CD4-positive, alpha-beta T cell treated with Interleukin-17A for 1 hour (primary cell): ENCODE data around the gene SYNC.
"Not testable (repeated sequence)": the region's sequence is repeated elsewhere in the genome, so short reads cannot be mapped to it uniquely, and the experiment has no call there.

ENCODE experiments used
- DNase-seq: peaks from one replicate; pipeline ENCODE4 v3.0.0-alpha.2; 2020

The SYNC gene

DNA sequence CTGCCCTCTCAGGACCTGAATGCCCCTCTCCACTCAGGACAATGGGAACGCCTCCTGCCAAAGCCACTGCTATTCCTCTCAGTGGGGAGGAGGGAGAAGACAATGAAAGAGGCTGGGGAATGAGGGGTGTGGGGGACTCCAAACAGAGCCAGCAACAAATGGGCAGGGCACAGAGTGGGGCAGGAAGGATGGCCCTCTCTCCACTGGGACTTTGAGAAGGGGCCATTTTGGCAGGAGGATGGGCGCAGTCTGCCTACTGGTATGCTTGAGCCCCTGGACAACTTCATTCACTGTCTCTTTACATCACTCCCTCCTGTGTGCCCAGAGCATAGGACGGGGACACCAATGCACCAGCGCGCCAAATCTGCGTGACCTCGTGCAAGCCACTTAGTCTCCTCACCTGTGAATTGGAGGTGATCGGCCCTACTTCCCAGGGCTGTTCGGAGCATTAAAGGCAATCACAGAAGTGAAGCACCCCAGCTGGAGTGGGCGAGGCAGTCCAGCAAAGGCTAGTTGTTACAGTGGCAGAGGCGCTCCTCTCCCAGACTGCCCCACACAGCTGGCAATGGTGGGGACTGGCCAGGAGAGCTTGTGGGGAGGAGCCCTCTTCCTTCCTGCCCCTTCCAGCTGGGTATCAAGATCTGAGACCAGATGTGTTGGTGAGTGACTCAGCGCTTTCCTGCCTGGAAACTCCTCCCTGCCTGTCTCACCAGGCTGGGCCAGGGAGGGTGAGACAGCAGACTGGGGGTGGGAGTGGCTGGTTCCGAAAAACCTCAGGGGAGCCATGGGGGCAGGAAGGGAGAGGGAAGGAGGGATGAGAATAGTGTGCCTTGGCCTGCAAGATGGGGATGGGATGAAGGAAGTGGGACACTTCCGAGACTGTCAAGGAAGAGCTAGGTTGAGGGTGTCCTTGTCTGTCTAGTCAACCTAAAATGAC lies 22.4 kb upstream of the SYNC start:
- DNase-seq, result no peak

DNA sequence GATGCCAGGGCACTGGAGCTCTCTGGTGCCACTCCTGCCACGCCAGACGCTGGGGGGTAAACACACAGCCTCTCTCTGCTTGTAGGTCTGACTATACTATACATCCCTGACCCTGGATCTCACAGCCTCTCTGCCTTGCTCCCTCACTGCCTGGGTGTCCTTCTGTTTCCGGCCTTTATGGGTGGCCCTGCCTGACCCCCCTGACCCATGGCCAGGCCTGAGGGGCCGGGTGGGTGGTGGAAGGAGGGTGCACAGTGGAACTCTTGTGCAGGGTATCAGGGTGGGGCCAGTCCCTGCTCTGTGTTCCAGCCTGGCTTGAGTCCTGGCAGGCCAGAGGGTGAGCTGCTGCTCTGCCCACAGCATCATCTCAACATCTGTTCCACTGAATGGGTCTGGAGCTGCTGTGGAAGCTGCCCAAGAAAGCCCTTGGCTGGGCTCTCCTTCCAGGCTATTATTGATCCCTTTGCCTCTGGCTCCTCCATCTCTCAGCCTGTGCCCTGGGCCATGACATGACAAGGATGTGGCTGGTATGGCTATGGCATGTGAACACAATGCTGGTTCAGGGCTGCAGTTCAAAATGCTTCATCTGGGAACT lies 17.2 kb upstream of the SYNC start:
- no peak for DNase-seq

DNA sequence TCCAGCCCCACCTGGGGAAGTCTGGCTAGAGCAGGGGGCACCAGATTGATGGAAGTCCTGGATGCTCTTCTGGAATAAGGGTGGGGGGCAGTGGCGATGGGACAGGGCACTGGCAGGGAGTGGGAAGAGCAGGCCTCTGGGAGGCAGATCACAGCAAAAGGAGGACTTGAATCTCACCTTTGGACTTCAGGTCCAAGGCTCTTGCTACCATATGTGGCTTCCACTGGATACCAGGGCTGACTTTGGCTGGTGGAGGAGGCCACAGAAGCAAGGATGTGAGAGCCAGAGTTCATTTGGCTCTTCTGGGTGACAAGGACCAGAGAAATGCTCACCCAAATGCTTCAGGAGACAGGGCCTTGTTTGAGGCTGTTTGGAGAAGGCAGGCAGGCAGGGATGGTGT lies 16.0 kb upstream of the SYNC start:
- DNase-seq, result no peak

DNA sequence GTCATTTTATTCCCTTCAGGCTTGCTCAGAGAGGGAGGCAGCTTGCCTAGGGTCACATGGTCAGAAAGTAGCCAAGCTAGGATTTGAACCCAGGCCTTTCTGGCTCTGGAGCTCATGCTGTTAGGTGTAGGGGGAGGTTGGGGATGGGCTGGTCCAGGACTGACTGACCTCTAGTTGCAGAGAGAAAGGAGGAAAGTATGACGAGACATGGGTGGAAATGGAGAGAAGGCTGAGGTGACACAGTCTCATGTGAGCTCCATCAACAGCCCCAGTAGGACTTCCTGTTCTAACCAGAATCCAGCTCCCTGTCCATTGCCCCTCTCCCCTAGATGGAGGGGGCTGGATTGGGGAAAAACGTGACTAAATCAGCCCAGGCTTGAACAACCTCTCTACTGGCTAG lies 15.5 kb upstream of the SYNC start:
- no peak for DNase-seq

DNA sequence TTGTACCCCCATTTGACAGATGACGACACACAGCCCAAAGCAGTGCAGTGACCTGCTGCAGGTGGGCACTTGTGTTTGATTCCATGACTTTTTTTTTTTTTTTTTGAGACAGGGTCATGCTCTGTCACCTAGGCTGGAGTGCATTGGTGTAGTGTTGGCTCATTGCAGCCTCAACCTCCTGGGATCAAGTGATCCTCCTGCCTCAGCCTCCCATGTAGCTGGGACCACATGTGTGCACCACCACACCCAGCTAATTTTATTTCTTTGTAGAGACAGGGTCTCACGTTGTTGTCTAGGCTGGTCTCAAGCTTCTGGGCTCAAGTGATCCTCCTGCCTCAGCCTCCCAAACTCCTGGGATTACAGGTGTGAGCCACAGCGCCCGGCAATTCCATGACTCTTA lies 14.9 kb upstream of the SYNC start:
- DNase-seq, result no peak

DNA sequence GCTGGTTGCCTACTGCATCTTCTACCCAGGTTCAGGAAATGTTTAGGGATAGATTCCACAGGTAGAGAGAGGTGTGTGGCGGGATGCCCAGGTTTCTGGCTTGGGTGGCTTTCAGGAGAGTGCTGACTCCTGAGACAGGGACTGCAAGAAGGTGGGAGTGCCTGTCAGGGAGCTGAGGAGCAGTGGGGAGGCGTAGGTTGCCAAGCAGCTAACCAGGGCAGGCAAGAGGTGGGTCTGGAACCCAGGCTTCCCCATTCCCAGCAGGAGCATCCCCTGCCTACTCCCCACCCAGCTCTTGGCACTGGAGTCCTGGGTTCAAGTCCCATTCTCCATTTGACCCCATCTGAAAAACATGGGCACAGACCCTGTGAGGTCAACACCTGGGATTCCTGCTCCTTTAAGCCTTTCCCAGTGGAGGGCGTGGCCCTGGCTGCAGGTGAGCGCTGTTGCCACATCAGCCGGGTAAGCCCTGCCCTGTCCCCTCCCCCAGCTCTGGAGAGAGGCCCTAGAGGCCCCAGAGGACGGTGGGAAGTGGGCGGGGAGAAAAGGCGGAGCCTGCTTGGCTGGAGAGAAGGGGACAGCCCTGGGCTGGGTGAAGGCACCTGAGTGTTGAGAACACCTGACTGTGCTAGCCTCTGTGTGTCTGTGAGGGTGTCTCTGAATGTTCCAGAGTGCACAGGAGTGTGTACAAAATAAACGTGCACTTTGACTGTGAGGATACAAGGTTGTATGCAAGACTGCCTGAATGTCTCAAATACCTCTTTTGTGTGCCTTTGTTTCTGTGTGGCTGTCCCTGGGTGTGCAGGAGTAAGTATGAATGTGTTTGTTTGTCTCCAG lies 14.0 kb upstream of the SYNC start:
- peak; percentile 53 for DNase-seq

DNA sequence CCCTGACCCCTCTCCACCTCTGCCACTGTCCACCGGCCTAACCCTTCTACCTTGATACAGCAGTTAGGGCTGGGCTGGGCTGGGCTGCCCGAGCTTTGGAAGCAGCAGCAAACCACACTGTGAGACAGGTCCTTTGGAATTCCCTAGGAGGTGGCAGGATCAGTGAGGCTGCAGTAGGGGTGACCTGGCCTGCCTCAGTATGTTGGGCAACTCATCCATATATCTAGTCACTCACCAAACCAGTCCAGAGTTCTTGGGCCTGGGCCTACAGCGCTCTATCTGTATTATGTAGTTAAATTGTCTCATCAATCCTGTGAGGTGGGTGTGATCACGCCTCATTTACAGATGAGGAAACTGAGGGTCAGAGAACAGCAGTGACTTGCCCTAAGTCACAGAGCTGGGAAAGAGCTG lies 13.3 kb upstream of the SYNC start:
- no peak for DNase-seq

DNA sequence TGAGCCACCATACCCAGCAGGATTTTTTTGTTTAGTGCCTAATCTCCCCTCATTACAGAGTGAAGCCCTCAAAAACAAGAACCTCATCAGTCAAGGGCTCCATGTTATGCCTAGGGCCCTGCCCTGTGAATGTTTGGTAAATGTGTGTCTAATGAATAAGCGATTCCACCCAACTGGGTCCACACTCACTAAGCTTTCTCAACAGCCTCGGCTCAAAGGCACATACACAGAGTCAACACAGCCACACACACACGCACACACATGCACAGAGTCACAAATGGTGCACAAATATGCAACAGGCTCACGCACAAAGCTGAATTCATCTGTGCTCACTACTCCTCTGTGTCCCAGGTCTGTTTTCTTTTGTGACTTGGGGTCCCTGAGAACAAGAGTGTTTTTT lies 11.7 kb upstream of the SYNC start:
- no peak for DNase-seq

DNA sequence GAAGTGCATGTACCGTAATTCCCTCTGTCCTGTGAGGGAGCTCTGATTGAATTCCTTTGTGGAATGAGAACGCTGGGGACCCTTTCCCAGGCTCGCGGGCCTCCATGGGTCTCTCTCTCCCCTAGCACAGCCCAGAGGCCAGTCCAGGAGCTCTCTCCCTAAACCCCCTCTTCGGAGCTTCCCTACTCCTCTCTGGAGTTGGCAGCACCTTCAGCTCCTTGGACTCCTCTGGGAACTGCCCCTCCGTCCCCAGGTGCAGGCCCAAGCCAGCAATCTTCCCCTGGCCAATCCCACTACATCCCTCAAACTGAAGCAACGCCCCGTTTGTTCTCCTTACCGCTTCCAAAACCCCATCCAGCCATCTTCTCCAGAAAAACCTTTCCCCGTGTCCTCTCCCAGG lies 10.5 kb upstream of the SYNC start:
- DNase-seq, result no peak

DNA sequence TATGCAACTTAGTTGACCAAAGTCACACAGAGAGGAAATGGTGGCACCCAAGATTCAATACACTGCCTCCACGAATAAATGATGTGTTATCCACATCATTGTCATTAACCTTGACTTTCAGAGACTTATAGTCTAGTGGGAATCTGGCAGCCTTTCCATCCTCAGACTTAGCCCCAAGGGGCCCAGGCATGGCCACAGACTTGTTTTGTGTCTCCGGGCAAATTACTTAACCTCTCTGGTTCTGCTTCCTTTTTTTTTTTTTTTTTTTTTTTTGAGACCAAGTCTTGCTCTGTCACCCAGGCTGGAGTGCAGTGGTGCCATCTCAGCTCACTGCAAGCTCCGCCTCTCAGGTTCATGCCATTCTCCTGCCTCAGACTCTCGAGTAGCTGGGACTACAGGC lies 8.7 kb upstream of the SYNC start:
- not testable (repeated sequence) for DNase-seq

DNA sequence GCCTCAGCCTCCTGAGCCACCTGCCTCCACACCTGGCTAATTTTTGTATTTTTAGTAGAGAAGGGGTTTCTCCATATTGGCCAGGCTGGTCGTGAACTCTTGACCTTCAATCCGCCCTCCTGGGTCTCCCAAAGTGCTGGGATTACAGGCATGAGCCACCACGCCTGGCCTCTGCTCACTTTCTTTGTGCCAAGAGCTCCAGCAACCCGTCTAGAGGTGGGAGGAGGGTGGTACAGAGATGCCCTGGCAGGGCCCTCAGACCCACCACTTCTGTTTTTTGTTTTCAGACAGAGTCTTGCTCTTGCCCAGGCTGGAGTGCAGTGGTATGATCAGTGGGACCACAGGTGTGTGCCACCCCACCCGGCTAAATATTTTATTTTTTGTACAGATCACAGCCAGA lies 6.9 kb upstream of the SYNC start:
- DNase-seq, result no peak

DNA sequence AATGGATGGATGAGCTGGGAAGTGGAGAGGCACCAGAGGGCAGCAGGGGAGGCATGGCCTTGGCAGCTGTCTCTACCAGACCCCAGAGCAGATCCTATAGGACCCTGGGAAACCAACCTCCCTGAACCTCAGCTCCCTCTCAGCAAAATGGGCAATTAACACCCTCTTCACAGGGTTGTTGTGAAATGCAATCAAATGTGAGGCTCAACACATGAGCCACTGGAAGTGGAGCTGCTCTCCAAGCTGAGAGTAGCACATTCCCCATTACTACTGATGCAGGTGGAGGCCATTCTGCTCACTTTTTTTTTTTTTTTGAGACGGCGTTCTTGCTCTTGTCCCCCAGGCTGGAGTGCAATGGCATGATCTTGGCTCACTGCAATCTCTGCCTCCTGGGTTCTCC lies 6.5 kb upstream of the SYNC start:
- no peak for DNase-seq

DNA sequence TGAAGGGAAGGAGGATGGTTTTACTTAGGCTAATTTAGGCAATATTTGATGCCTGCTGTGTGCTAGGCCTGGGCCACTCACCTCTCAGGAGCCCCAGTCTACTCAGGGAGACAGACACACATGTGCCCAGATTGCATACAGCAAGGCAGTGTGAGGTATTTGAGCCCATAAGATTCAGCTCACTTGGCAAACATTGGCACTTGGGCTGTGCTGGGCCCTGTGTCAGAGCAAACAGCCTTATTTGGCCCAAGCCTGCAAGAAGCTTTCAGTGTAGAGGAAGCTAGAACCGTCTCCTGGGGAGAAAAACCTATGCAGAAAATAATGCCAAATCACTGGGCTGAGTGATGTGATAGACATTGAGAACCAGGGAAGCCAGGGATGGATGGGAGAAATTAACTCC lies 3.9 kb upstream of the SYNC start:
- no peak for DNase-seq

DNA sequence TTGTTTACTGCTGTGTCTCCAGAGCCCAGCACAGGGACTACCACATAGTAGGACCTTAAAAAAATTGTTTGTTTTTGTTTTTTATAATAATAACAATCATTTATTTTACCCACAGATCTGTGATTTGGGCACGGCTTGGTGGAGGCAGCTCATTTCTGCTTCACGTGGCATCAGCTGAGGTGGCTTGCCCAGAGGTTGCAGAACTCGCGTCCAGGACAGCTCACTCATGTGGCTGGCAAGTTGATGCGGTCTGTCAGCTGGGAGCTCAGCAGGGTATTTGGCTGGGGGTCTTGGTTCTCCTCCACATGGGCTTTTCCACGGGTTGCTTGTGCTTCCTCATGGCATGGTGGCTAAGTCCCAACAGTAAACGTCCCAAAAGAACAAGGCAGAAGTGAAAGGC lies 2.9 kb upstream of the SYNC start:
- DNase-seq, result no peak

DNA sequence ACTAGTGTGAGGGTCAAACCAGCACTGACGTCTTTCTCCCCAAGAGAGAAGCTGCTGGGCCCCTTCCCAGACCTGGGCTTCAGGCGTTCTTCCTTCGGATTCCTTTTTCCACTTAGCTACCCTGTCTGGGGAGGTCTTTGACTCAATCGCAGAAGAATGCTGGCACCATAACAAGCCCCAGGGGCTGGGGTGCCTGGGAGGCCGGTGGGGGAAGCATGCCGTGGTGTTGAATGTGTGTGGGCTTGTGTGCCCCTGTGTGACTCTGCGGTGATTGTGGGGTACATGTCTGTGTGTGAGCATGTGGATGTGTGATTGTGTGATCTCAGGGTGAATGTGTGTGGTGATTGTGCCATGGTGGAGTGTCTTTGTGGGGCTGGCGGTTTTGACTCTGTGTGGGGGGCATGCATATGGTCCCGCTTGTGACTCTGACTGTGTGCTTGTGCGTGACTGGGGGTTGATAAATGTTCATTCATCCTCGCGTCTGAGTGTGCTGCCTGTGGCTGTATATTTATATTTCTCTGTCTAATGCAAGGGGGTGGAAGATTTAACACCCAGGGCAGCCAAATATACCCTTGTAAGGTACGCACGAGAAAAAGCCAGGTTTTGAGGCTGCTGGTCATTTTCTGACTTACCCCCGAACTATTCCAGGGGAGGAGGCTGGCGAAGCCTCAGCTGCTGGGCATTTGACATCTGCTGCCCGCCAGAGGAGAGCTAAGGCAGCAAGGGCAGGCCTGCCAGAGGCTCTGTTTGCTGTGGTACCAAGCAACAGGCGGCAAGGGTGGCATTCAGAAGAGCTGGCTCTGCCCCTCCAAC lies 1.1 kb upstream of the SYNC start:
- DNase-seq, result no peak

DNA sequence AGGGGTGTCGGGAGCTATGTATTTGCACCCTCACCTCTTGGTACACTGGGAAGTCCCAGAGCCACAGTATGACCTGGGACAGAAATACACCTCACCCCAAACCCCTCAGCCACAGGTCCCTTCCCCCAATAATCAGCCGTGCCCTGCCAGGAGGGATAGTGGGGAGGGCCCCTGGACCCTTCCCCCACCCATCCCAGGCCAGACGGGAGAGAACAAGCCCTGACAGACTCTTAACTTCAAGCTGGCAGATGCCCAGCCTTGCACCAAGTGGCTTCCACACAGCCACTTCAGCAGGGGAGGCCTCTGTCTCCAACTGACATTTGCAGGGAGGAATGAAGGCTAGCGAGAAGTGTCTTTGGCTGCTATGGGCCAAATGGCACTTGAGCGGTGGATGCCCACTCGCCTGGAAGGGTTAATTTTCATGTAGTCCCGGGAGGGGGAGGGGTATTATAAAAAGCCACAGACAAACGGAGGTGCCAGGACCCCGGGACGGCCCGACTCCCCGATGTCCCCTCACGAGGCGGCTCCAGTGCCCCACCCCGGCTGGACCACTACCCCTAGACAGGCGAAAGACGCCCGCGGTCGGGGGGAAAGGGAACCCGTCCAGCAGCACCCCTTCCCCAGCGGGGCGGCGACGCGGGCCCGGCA lies 495 bp downstream of the SYNC start:
- DNase-seq, result no peak

DNA sequence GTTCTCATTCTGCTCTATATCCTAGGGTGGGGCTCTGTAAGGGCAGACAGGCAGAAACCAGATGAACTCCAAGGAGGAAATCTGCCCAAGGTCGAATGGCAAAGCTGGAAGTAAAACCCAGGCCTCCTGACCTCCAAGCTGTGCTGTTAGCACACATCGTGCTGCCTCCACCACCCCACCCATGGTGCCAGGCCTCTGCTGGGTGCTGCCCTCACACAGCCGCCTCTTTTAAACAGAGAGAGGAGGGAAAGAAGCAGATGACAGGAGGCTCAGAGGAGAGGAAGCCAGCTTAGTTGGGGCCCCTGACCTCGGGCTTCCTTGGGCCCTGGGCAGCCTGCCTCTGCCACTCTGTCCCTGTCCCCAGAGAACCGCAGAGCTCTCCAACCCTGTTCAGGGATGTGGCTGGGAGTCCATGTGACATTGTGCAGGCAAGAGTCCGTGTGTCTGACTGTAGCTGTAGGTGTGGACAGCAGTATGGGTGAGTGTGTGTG lies 1.1 kb downstream of the SYNC start:
- no peak for DNase-seq

DNA sequence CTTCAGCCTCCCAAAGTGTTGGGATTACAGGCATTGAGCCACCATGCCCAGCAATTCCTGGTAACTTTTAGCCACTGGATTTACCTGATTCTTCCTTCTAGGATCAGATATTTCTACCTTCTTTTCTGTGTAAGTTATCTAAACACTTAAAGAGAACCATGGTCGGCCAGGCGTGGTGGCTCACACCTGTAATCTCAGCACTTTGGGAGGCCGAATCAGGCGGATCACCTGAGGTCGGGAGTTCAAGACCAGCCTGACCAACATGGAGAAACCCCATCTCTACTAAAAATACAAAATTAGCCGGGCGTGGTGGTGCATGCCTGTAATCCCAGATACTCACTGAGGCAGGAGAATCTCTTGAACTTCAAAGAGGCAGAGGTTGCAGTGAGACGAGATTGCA lies 5.6 kb downstream of the SYNC start:
- DNase-seq, result not testable (repeated sequence)

DNA sequence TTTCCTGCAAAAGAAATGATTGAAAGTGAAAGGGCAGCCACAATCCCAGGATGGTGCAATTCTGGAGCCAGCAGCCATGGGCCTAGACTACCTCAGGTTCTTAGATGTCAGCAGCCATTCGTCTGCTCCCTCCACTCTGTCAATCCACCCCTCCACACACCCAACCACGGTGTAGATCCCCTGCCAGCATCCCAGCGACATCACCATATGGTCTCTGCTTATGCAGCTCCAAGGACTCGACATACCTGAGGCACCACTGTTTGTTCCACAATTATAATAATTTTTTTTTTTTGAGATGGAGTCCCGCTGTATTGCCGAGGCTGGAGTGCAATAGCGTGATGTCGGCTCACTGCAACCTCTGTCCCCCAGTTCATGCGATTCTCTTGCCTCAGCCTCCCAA lies 6.5 kb downstream of the SYNC start:
- no peak for DNase-seq

DNA sequence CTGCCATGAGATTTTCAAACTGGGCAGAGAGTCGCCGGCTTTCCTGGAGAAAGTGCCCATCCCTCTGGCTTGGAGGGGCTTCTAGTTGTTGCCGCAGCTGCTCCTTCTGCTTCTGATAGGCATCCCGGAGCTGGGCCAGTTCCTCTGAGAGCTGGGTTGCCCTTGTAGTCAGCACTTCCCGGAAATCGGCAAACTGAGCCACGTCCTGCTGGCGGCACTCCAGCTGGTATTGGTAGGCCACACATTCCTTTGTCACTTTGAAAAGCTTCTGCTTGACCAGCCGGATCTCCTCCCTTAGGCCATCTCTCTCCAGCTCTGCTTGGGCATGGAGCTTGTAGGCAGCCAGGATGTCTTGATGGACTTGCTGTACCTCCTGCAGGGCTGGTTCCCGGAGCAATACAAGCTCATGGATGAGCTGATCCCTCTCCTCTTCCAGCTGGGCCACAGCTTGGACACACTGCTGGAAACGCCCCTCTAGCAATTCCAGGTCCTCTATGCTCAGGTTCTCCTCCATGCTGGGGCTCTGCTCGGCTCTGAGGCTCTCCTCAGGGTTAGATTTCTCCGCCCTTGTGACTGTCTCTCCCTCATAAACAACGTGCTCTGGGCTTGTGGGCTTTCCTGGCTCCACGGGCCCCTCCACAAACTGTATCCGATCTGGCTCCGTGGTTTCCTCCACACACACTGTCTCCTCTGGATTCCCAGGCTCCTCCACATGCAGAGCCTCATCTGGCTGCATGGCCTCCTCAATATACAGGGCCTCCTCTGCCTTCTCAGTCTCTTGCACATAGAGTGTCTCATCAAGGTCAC lies 7.3 kb downstream of the SYNC start:
- no peak for DNase-seq

DNA sequence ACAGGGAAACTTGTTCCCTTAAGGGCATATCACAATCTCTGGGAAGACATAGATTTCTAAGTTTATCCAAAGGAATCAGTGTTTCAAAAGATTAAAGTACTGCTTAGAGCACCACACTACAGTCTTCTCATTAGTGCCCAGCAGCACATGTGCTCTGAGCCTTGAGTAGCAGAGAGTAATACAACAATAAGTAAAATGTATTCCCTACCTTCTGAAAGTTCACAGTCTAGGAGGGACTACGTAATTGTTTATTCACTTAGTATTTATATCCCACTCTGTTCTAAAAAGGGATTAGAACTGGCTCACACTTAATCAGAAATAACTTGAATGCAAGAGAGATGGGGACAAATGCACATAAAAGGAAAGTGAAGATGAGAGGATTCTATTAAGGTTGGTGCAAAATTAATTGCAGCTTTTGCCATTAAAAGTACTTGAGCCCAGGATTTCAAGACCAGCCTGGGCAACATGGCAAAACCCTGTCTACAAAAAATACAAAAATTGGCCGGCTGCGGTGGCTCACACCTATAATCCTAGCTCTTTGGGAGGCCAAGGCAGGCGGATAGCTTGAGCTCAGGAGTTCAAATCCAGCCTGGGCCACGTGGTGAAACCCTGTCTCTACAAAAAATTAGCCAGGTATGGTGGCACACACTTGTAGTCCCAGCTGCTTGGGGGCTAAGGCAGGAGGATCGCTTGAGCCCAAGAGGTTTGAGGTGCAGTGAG lies 9.0 kb downstream of the SYNC start:
- DNase-seq, result no peak
